BE2C (cell line): ENCODE results near the gene YJU2.
"Not testable (repeated sequence)": the region's sequence is repeated elsewhere in the genome, so short reads cannot be mapped to it uniquely, and the experiment has no call there.

Experiments used
- DNase-seq: peaks from one replicate; pipeline ENCODE4 v3.0.0-alpha.2; 2020
- H3K27me3 ChIP-seq: fragments of 250-450 bp; sonication (Bioruptor Pico); 2 replicates; pipeline ENCODE4 v1.5.1; 2020; ENCODE audit warnings: mild to moderate bottlenecking
- H3K36me3 ChIP-seq: fragments of 250-450 bp; sonication (Bioruptor Pico); 2 replicates; pipeline ENCODE4 v1.5.1; 2020; ENCODE audit warnings: mild to moderate bottlenecking
- H3K4me1 ChIP-seq: fragments of 250-450 bp; sonication (Bioruptor Pico); 2 replicates; pipeline ENCODE4 v1.5.1; 2020
- H3K4me3 ChIP-seq: 2 replicates; pipeline ENCODE4 v1.5.1; 2011; ENCODE audit warnings: low read depth, low read length
- H3K9me3 ChIP-seq: fragments of 250-450 bp; sonication (Bioruptor Pico); 2 replicates; pipeline ENCODE4 v1.5.1; 2020
- CTCF ChIP-seq: IDR thresholded peaks from 2 replicates; pipeline ENCODE4 v1.5.1; 2012; ENCODE audit warnings: mild to moderate bottlenecking, low read depth, low read length

The YJU2 gene

DNA sequence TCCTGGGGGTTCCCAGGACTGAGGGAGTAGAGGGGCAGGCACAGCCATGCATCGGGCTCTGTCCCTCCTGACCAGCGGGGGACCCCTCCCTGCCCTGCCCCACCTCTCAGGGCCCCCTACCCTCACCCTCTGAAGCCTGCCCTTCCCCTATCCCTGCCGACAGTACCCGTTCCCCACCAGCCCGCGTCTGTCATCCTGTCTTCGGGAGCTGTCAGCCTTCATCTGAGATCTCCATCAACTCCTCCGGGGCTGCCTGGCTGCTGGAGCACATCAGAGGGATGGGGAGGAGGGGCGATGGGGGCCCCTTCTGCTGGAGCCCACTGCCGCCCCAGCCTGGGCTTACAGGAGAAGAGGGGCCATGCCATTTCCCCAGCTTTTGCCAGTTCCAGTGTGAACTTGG is 26.0 kb downstream of the YJU2 start:
- DNase-seq = peak; percentile 45
- H3K4me3 ChIP-seq = no peak overlapping the region
- 0 out of 2 replicates have a peak, but pooled peaks cover 3% of the 10 kb centered on the region for H3K9me3 ChIP-seq
- H3K4me1 ChIP-seq = peaks cover 7% of the 10 kb centered on the region
- no peaks in the 10 kb centered on the region for H3K27me3 ChIP-seq
- peaks cover 18% of the 10 kb centered on the region for H3K36me3 ChIP-seq
- no peak for TF ChIP-seq CTCF

GRCh38 chr19:4274321-4274686 is 27.4 kb downstream of the YJU2 start:
- not testable (repeated sequence) for H3K9me3 ChIP-seq, H3K4me3 ChIP-seq, DNase-seq, H3K27me3 ChIP-seq, H3K36me3 ChIP-seq
- peaks cover 10% of the 10 kb centered on the region for H3K4me1 ChIP-seq

- peaks cover 16% of the 10 kb centered on the region for H3K36me3 ChIP-seq
- H3K4me1 ChIP-seq = peaks cover 10% of the 10 kb centered on the region
- DNase-seq = peak; percentile 94
- no peaks in the 10 kb centered on the region for H3K27me3 ChIP-seq
- peak overlapping the region; percentile 29; the same call in 1 of the 2 replicates for H3K4me3 ChIP-seq
- H3K9me3 ChIP-seq = no peaks in the 10 kb centered on the region
- no peak for TF ChIP-seq CTCF
Measured at GRCh38 chr19:4277191-4277696, 30.4 kb downstream of the YJU2 start.

DNA sequence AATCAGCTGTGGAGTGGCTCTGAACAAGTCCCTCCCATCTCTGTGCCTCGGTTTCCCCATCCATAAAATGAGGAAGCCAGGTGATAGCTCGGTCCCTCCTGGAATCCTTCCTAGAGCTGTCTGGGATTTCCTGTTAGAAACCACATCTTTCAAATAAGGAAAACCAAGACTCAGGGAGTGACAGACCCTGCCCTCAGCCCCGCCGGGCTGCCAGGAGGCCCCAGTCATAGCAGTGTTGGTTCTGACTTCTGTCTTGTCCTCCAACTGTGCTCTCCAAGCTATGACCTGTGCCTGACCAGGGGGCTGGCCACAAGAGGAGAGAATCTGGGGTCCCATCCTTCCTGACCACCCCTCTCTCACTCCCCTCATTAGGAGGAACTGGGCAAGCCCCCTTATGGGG is 31.1 kb downstream of the YJU2 start:
- TF ChIP-seq CTCF = no peak
- H3K4me1 ChIP-seq = peaks cover 8% of the 10 kb centered on the region
- H3K36me3 ChIP-seq = peaks cover 21% of the 10 kb centered on the region
- no peaks in the 10 kb centered on the region for H3K27me3 ChIP-seq
- peak overlapping the region; percentile 22 for H3K4me3 ChIP-seq
- H3K9me3 ChIP-seq = no peaks in the 10 kb centered on the region
- peak; percentile 62 for DNase-seq

DNA sequence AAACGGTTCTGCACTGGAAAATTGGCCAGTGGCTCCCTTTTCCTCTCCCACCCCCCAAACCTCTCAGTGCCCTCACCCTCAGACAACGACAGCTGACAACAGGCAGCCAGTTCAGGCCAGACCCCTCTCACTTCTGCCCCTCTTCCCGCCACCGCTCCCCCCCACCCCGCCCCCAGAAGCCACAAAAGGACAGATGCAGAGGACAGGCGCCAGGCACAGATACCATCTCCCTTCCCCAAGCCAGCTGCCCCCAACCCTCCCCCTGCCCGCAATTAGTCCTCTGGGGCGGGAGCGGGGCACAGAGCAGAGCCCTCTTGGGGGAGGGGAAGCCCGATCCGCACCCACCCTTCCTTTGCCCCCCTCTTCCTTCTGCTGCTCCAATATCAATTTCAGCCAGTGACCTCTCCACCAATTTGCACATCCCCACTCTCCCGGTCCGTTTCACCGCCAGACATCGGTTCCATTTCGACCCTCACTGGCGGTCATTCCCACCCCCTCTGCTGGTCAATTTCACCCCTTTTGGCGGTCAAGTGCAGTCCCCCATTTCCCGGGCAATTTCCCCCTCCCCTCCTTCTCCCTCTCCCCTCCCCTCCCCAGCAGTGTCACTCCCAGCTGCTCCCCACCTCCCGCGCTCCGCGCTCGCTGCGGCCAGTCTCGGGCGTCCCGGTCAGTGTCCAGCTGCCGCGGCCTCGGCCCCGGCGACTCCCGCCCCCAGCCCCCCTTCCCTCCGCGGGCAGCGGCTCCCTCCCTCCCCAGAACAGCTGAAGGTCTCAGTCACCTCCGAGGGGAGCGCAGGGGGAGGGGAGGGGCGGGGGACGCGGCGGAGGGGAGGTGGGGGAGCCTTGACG is 31.8 kb downstream of the YJU2 start, which contains the start of gene SHD:
SHD (plus strand) TSS at position 848 of the 848 bp plus-strand sequence. CDS start 798 bp downstream, outside the sequence.
- peak; percentile 96 for DNase-seq
- Histone ChIP-seq H3K36me3 (peaks cover 28% of the 10 kb centered on the region), H3K27me3 (no peaks in the 10 kb centered on the region), H3K4me3 (peak within 1 kb of the TSS; percentile 91), H3K4me1 (peaks cover 6% of the 10 kb centered on the region), H3K9me3 (no peaks in the 10 kb centered on the region)
- TF ChIP-seq CTCF = 0 out of 2 replicates have a peak, but pooled peaks have one; percentile 11

DNA sequence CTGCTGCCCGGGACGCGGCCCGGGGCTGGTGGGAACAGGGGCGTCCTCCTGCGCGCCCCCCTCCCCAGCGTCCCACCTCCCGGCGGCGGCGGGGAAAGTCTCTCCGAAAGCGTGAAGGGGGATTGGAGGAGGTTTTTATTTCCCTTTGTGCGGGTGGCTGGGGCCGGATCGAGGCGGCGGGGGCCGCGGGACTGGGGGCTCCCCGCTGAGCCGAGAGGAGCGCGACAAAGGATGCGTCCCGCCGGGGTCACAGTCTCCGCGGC is 32.3 kb downstream of the YJU2 start:
- H3K9me3 ChIP-seq = no peaks in the 10 kb centered on the region
- H3K4me1 ChIP-seq = peaks cover 6% of the 10 kb centered on the region
- H3K36me3 ChIP-seq = peaks cover 33% of the 10 kb centered on the region
- DNase-seq = no peak
- no peak for TF ChIP-seq CTCF
- peak overlapping the region; percentile 91 for H3K4me3 ChIP-seq
- H3K27me3 ChIP-seq = no peaks in the 10 kb centered on the region
